K562 (cell line): ENCODE measurements around the gene ATP10B. TPM values are rescaled to one million over a fixed set of nuclear protein-coding genes. Genes with fewer than 3 reads are reported as not detected.

Experiments used
- ATAC-seq: fragments of 200-7000 bp; cut with Tn5 transposase; 3 replicates; pipeline ENCODE4 v1.9.1; 2020; ENCODE audit warnings: moderate library complexity
- BruUV-seq: library from RNA; stranded (reverse); fragments of 400-500 nt; replicated peaks from 2 replicates; lab custom pipeline; 2021; lab: Mats Ljungman, UMichigan
- CTCF ChIA-PET: fragments of 300-600 bp; formaldehyde crosslinking; extraction: SDS; loops from one replicate; lab custom pipeline; 2021; ENCODE audit warnings: low intra/inter-chr PET ratio; lab: Yijun Ruan, JAX
- POLR2A ChIA-PET: fragments of 300-600, 350-650 bp; sonication (Branson Sonifier 250); formaldehyde crosslinking; extraction: SDS; loops from one replicate; lab custom pipeline; 2021; ENCODE audit warnings: antibody characterized with exemption, inconsistent platforms; lab: Yijun Ruan, JAX
- DNase-seq, 4 experiments: peaks; one replicate each; pipeline versions ENCODE4 v3.0.0 to v3.0.0-alpha.2; 2011 to 2018; ENCODE audit warnings: low spot score in 3 of 4, mixed read lengths in 3 of 4; ENCODE audit errors: extremely low read depth in 1 of 4
- FAIRE-seq: peaks from 2 replicates; lab custom pipeline; 2011; peaks lifted over from hg19 to GRCh38; lab: Jason Lieb, UNC
- H2AFZ ChIP-seq: 2 replicates; pipeline ENCODE4 v1.6.0; 2011; ENCODE audit warnings: low read depth, low read length, control low read depth, inconsistent platforms
- H3K27ac ChIP-seq: fragments of 200-600 bp; 3 replicates; pipeline ENCODE4 v1.8.0; 2011; ENCODE audit warnings: low read depth, mild to moderate bottlenecking, control low read depth, inconsistent platforms, low read length, moderate library complexity, mixed read lengths; ENCODE audit errors: extremely low read depth
- H3K27me3 ChIP-seq, 2 experiments: fragments of 300-600 bp in 1 of 2; 2 replicates in 1 of 2; 3 replicates in 1 of 2; pipeline versions ENCODE4 v1.6.0 to v1.8.0; 2011; ENCODE audit warnings: inconsistent platforms in 2 of 2, low read length in 2 of 2, mild to moderate bottlenecking in 1 of 2, mixed read lengths in 1 of 2, moderate library complexity in 1 of 2; ENCODE audit not compliant: control insufficient read depth in 2 of 2, insufficient read depth in 2 of 2
- H3K36me3 ChIP-seq: fragments of 300-600 bp; 3 replicates; pipeline ENCODE4 v1.8.0; 2011; ENCODE audit warnings: mild to moderate bottlenecking, low read length, inconsistent platforms; ENCODE audit not compliant: control insufficient read depth, insufficient read depth
- H3K4me1 ChIP-seq, 2 experiments: fragments of 200-600 bp in 1 of 2; replicated peaks in 1 of 2; 2 replicates in 1 of 2; 3 replicates in 1 of 2; pipeline versions ENCODE4 v1.5.1 to v1.8.0; 2011; ENCODE audit warnings: inconsistent platforms in 2 of 2, low read length in 2 of 2, mild to moderate bottlenecking in 1 of 2, mixed read lengths in 1 of 2, moderate library complexity in 1 of 2; ENCODE audit not compliant: control insufficient read depth in 2 of 2, insufficient read depth in 2 of 2
- H3K4me2 ChIP-seq: 2 replicates; pipeline ENCODE4 v1.6.1; 2011; ENCODE audit warnings: low read length, control low read depth, inconsistent platforms, mixed read lengths; ENCODE audit not compliant: insufficient read depth
- H3K4me3 ChIP-seq: fragments of 200-600 bp; sonication (generic), shearing (Covaris generic); 2 replicates; pipeline ENCODE4 v1.5.1; 2016; ENCODE audit warnings: control low read depth, inconsistent platforms
- H3K79me2 ChIP-seq: fragments of 200-600 bp; 3 replicates; pipeline ENCODE4 v1.8.0; 2011; ENCODE audit warnings: low read length, inconsistent platforms; ENCODE audit not compliant: control insufficient read depth, insufficient read depth
- H3K9ac ChIP-seq, 2 experiments: 2 replicates each; pipeline versions ENCODE4 v1.6.0 to v1.6.1; 2011; ENCODE audit warnings: low read depth in 2 of 2, low read length in 2 of 2, control low read depth in 1 of 2, inconsistent platforms in 1 of 2, mild to moderate bottlenecking in 1 of 2, mixed read lengths in 1 of 2; ENCODE audit not compliant: insufficient read depth in 1 of 2
- H3K9me1 ChIP-seq: one replicate; pipeline ENCODE4 v1.6.0; 2011; ENCODE audit warnings: inconsistent platforms, mild to moderate bottlenecking, low read length, moderate library complexity; ENCODE audit not compliant: control insufficient read depth, insufficient read depth
- H3K9me3 ChIP-seq: replicated peaks from 2 replicates; pipeline ENCODE4 v1.5.1; 2011; ENCODE audit warnings: low read depth, low read length, inconsistent platforms; ENCODE audit not compliant: control insufficient read depth, insufficient read depth
- H4K20me1 ChIP-seq: replicated peaks from 2 replicates; pipeline ENCODE4 v1.6.1; 2011; ENCODE audit warnings: low read length, inconsistent platforms, mixed read lengths; ENCODE audit not compliant: control insufficient read depth, insufficient read depth
- ASH1L ChIP-seq: fragments of 450-650 bp; IDR thresholded peaks from 2 replicates; pipeline ENCODE4 v1.6.1; 2018; ENCODE audit warnings: borderline replicate concordance, mild to moderate bottlenecking, low read depth; ENCODE audit not compliant: partially characterized antibody
- C11orf30 ChIP-seq: fragments of 450-650 bp; IDR thresholded peaks from 2 replicates; pipeline ENCODE4 v1.6.1; 2016; ENCODE audit warnings: low read depth, mild to moderate bottlenecking
- DPF2 ChIP-seq: fragments of 450-650 bp; IDR thresholded peaks from 2 replicates; pipeline ENCODE4 v1.6.1; 2016
- FOXK1 ChIP-seq: sonication (generic); formaldehyde crosslinking; IDR thresholded peaks from 2 replicates; pipeline ENCODE4 v1.8.0; 2022; ENCODE audit warnings: missing genetic modification reagents, mild to moderate bottlenecking, borderline replicate concordance
- HMBOX1 ChIP-seq: sonication (generic); IDR thresholded peaks from 2 replicates; pipeline ENCODE4 v1.6.1; 2016
- KLF16 ChIP-seq: IDR thresholded peaks from 2 replicates; pipeline ENCODE4 v1.6.1; 2016; ENCODE audit warnings: antibody characterized with exemption
- L3MBTL2 ChIP-seq: fragments of 450-650 bp; IDR thresholded peaks from 2 replicates; pipeline ENCODE4 v1.6.1; 2016; ENCODE audit warnings: mild to moderate bottlenecking, moderate library complexity
- MAFF ChIP-seq: IDR thresholded peaks from 2 replicates; pipeline ENCODE4 v1.6.1; 2012; ENCODE audit warnings: low read length, improper control_type of control experiment
- MAFG ChIP-seq: fragments of 450-650 bp; conservative IDR thresholded peaks from 2 replicates; pipeline ENCODE4 v1.6.1; 2016; ENCODE audit warnings: missing genetic modification characterization, missing compliant biosample characterization
- MAFK ChIP-seq: IDR thresholded peaks from 2 replicates; pipeline ENCODE4 v1.6.1; 2011; ENCODE audit warnings: low read length, improper control_type of control experiment
- NFRKB ChIP-seq: fragments of 450-650 bp; IDR thresholded peaks from 2 replicates; pipeline ENCODE4 v1.6.1; 2016; ENCODE audit warnings: low read depth
- SNIP1 ChIP-seq: fragments of 450-650 bp; IDR thresholded peaks from 2 replicates; pipeline ENCODE4 v1.7.1; 2017; ENCODE audit warnings: low read depth, mild to moderate bottlenecking
- TCFL5 ChIP-seq: fragments of 250-450 bp; sonication (Bioruptor Pico); conservative IDR thresholded peaks from 2 replicates; pipeline ENCODE4 v1.6.1; 2021; ENCODE audit warnings: mild to moderate bottlenecking, moderate library complexity, matching md5 sums
- THRA ChIP-seq: fragments of 450-650 bp; IDR thresholded peaks from 2 replicates; pipeline ENCODE4 v1.6.1; 2017; ENCODE audit warnings: mild to moderate bottlenecking, moderate library complexity
- USF1 ChIP-seq: sonication (generic); formaldehyde crosslinking; IDR thresholded peaks from 2 replicates; pipeline ENCODE4 v1.9.0; 2022; ENCODE audit warnings: mild to moderate bottlenecking, missing genetic modification reagents
- ZNF12 ChIP-seq: sonication (generic); formaldehyde crosslinking; IDR thresholded peaks from 2 replicates; pipeline ENCODE4 v1.4.0; 2020; ENCODE audit warnings: mild to moderate bottlenecking, missing genetic modification reagents
- ZNF316 ChIP-seq: fragments of 450-650 bp; IDR thresholded peaks from 2 replicates; pipeline ENCODE4 v1.6.1; 2016
- WGBS: fragments of 100-300 bp; shearing (Covaris generic); methylation state at CpG from one replicate; pipeline ENCODE4 v1.1.6; 2016; ENCODE audit warnings: low coverage, mixed read lengths; ENCODE audit not compliant: insufficient coverage; ENCODE audit errors: missing lambda C conversion rate; 5-methylcytosine and 5-hydroxymethylcytosine counted together
- in situ Hi-C: fragments of 300-500 bp; cut with MboI; formaldehyde crosslinking; loops from 4 replicates; pipeline ENCODE4 v1.15.0; 2018; ENCODE audit warnings: inconsistent platforms, mixed read lengths
- intact Hi-C: fragments of 100-400 bp; cut with micrococcal nuclease; formaldehyde crosslinking; loops from 2 replicates; pipeline ENCODE4 v1.14.2; 2022
- polyA plus RNA-seq, 8 experiments: library from polyadenylated mRNA; depleted of rRNA in 4 of 8; stranded (reverse) in 5 of 8; unstranded in 3 of 8; fragments of >200 nt; fragmentation: Nextera tagmentation in 2 of 8; fragmentation: Illumina TruSeq in 1 of 8; extraction: Ambion mirVana in 2 of 8; extraction: Trizol in 1 of 8; gene quantifications; 2 replicates each; pipeline versions ENCODE4 v1.2.1 to v1.2.3, GENCODE V29; 2011 to 2014; ENCODE audit warnings: inconsistent platforms in 1 of 8, missing spikeins in 1 of 8
- total RNA-seq, 7 experiments: library from RNA; depleted of rRNA in 6 of 7; stranded (reverse); fragments of >200 nt in 6 of 7; fragmentation: Illumina TruSeq in 2 of 7; extraction: Trizol in 2 of 7; gene quantifications; 2 replicates each; pipeline versions ENCODE4 v1.2.1 to v1.2.3, GENCODE V29; 2011 to 2021; ENCODE audit warnings: low replicate concordance in 1 of 7

Gene ATP10B
- total and polyA plus RNA-seq, 9 of the 15 experiments (the other 6 are each of a cell fraction or from before 2014, with no cell fraction given): 0.04 TPM; not detected in 8

DNA sequence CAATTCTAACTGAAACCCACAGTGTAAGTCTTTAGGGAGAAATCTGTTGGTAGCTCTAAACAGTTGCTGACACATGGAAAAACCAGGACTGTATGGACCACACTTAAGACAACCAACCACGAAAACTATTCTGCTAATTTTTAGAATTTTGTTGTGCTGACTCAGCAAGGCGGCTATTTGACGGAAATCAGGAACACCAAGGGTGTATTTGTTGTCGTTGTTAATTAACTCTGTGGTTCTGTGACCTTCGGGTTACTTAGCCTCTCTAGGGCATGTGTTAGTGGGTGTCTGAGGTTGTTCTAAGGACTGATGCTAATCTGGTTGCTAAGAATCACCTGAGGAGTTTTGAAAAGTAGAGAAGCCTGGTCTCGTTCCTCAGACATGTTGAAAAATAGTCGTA is 79.2 kb downstream of the ATP10B start:
- Histone ChIP-seq H3K4me3 (no peak overlapping the region), H3K27me3 (no peaks in the 10 kb centered on the region), H3K79me2 (no peaks in the 10 kb centered on the region), H3K9me3 (no peaks in the 10 kb centered on the region), H3K9ac (no peak overlapping the region), H3K4me1 (no peaks in the 10 kb centered on the region), H2AFZ (no peak overlapping the region), H3K36me3 (no peaks in the 10 kb centered on the region), H3K4me2 (no peak overlapping the region), H3K27ac (no peak overlapping the region), H3K9me1 (no peaks in the 10 kb centered on the region), H4K20me1 (no peaks in the 10 kb centered on the region)
- ChIA-PET CTCF (no interaction called here), POLR2A (no interaction called here)
- in situ Hi-C loops (no loop called here), intact Hi-C loops (no loop called here)
- FAIRE-seq (no peak), DNase-seq (no peak), ATAC-seq (no peak)
- WGBS: under 1% methylated on average over 7 of the region's 7 CpGs
- no TSS peak for BruUV-seq
- TF ChIP-seq DPF2 (no peak), KLF16 (no peak), ZNF12 (CRISPR knock-in tag) (no peak), NFRKB (no peak), USF1 (no peak), C11orf30 (peak; percentile 65; the same call in 1 of the 2 replicates), HMBOX1 (no peak), MAFG (tag) (peak; percentile 71), L3MBTL2 (no peak), THRA (no peak), ASH1L (no peak), ZNF316 (peak; percentile 74), FOXK1 (no peak), MAFK (peak; percentile 80), TCFL5 (no peak), MAFF (peak; percentile 73), SNIP1 (no peak)
